HG03196 (cell line): Measurements from ENCODE around the gene AZU1.
"Not testable (repeated sequence)": the region's sequence is repeated elsewhere in the genome, so short reads cannot be mapped to it uniquely, and the experiment has no call there.

ENCODE experiments used
- ATAC-seq: cut with Tn5 transposase; IDR thresholded peaks from one replicate; pipeline ENCODE4 v1.9.1; 2021; ENCODE audit not compliant: unreplicated experiment

The AZU1 gene

GRCh38 chr19:827314-827709 lies 325 bp upstream of the AZU1 start:
- ATAC-seq: no peak

GRCh38 chr19:829129-829758 lies 1.6 kb downstream of the AZU1 start:
- ATAC-seq: no peak

DNA sequence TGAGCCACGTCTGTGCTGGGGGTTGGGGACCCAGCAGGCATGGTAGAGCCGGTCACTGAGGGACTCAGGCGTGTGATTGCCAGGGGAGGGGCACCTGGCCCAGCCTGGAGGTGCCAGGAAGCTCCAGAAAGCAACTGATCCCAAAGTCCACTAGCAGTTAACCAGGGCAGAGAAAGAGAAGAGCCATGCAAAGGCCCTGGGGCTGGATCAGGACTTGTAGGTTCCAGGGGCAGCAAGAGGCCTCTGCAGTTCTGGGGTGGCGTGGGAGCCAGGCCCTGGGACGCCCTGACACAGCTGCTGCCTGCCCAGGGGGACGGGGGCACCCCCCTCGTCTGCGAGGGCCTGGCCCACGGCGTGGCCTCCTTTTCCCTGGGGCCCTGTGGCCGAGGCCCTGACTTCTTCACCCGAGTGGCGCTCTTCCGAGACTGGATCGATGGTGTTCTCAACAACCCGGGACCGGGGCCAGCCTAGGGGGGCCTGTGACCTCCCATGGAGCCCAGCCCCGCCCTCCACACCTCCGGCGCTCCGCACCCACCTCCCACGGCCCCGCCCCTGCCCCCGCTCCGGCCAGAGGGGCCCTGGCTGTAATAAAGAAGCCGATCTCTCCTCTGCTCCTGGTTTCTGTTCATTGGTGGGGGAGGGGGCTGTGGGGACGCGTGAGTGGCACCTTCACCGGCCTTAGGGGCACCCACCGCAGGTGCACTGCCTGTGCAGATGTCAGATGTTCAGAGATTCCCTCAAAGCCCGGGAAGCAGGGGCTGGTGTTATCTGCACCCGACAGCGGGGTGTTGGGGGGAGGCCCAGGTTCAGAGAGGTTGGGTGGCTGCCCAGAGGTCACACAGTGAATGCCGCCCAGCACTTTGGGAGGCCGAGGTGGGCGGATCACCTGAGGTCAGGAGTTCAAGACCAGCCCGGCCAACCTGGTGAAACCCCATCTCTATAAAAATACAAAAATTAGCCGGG lies 4.1 kb downstream of the AZU1 start:
- ATAC-seq: no peak

DNA sequence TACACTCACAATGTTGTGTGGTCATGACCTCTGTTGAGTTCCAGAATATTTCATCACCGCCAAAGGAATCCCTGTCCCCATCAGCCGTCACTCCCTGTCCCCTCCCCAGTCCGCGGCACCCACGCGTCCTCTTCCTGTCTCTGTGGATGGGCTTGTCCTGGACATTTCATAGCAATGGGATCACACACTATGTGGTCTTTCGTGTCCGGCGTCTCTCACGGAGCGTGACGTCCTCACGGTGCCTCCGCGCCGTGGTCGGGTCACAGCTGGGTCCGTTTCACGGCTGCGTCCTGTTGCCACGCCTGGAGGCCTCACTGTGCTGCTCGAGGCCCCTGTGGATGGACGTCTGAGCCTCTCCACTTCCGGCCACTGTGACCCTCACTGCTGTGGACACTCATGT lies 6.6 kb downstream of the AZU1 start:
- ATAC-seq: no peak

- no peak for ATAC-seq
Observed at GRCh38 chr19:835210-835810, 7.7 kb downstream of the AZU1 start.

- ATAC-seq: no peak
Observed at GRCh38 chr19:840519-841206, 13.0 kb downstream of the AZU1 start, which contains the start of gene PRTN3. Gene PRTN3, plus strand, starts transcription at chr19:840999. Its CDS starts 10 bp downstream, at chr19:841009.

GRCh38 chr19:842802-843179 lies 15.2 kb downstream of the AZU1 start:
- not testable (repeated sequence) for ATAC-seq

DNA sequence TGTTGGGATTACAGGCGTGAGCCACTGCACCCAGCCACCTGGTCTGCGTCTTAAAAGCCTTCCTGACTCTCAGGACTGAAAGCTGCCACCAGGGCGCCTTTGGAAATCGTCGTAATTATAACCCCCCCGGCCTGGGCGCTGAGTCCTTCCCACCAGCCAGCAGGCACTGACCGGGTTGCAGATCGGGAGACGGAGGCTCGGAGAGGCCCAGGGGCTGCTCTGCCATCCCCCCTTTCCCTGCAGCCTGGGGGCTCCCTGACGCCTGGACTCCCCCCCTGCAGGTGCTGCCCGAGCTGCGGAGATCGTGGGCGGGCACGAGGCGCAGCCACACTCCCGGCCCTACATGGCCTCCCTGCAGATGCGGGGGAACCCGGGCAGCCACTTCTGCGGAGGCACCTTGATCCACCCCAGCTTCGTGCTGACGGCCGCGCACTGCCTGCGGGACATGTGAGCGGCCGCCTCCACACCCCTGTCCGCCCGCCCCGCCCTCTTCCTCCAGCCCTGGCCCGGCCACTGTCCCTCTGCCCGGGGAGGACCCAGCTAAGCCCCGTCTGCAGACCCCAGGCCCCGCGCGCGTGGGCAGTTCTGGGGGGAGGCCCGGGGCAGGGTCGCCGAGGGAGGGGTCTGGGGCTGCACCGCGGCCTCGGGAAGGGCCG lies 15.7 kb downstream of the AZU1 start:
- ATAC-seq: no peak

DNA sequence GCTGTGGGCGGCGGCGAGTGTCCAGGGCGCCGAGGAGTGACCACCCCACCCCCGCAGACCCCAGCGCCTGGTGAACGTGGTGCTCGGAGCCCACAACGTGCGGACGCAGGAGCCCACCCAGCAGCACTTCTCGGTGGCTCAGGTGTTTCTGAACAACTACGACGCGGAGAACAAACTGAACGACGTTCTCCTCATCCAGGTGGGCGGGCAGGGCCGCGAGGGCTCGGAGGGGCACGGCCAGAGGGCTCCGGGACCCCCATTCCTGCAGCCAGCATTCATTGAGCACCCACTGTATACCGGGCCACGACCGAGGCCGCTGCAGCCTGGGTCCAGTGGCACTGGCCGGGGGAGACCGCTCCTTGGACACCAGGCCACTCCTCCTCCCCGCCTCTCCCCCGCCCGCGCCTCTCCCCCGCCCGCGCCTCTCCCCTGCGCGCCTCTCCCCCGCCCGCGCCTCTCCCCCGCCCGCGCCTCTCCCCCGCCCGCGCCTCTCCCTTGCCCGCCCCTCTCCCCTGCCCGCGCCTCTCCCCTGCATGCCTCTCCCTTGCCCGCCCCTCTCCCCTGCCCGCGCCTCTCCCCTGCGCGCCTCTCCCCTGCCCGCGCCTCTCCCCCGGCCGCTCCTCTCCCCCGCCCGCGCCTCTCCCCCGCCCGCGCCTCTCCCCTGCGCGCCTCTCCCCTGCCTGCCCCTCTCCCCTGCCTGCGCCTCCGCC lies 16.4 kb downstream of the AZU1 start:
- ATAC-seq: no peak

DNA sequence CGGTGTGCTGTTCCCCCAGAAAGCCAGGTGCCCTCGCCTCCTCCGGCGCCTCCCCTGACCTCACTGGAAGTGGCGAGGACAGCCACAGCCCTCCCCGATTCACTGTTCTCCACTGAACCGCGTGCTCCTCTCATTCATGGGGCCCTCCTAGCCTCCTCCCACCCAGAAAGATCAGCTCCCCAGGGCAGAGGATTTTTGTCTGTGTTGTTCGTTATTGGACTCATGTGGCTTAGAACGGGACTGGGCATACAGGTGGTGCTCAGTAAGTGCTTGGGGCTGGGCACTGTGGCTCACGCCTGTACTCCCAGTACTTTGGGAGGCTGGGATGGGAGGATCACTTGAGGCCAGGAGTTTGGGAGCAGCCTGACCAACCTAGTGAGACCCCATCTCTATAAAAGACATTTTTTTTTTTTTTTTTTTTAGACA lies 16.9 kb downstream of the AZU1 start:
- ATAC-seq: no peak

GRCh38 chr19:845707-846521 lies 18.3 kb downstream of the AZU1 start:
- ATAC-seq: no peak

DNA sequence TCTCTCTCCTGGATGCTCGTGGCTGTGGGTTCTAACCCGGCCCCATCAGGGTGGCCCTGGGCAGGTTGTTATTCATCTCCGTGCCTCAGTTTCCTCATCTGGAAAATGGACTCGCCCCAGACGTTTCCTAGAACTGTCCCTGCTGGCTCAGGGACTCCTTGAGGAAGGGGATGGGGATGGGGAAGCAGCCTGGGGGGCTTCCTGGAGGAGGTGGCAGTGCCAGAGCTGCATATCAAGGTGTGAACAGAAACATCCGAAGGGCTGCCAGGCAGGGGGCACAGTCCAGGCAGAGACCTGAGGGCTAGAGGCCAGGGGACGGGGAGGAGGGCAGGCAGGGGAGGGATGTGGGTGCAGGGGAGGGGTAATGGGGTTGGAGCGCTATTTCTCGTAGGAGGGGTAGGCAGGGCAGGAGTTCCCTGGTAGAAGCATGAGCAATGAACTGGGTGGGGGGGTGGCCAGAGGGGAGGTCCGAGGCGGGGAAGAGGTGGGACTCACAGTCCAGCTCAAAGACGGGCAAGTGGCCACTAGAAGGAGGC lies 20.8 kb downstream of the AZU1 start:
- ATAC-seq: no peak

GRCh38 chr19:849195-849594 lies 21.6 kb downstream of the AZU1 start:
- ATAC-seq: not testable (repeated sequence)

DNA sequence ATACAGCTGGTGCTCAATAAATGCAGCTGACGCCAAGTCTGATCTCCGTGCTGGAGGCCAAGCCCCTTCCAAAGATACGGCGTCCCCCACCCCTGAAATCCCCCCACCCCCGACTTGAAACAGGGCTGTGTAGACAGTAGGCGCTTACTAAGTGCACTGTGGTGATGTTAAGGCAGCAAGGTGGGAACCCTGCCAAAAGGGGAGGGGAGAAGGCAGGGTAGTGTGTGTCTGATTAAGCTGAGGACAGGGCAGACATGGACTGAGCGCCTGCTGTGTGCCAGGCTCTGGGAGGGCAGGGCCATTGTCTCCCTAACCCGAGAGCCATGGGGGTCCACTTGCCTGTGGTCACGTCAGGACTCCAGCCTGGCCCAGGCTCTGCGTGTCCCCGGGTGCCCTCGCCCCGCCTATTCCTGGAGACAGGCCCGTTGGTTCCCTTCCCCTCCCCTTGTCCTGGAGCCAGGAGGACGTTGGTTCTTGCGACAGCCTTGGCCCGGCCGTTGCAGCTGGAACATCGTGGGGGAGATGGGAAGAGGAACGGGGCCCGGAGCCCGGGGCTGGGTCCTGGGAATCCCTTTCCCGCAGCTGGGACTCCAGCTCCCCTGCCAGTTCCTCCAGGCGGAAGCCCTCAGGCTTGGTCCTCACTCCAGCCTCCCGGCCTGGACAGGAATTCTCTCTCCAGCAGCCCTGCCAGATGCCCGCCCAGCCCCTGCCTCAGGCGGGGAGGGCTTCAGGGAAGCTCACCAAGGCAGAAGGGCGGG lies 22.8 kb downstream of the AZU1 start:
- no peak for ATAC-seq

DNA sequence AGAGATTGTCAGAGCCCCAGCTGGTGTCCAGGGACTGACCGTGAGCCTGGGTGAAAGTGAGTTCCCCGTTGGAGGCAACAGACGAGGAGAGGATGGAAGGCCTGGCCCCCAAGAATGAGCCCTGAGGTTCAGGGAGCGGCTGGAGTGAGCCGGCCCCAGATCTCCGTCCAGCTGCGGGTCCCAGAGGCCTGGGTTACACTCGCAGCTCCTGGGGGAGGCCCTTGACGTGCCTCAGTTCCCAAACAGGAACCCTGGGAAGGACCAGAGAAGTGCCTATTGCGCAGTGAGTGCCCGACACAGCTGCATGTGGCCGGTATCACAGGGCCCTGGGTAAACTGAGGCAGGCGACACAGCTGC lies 23.3 kb downstream of the AZU1 start:
- ATAC-seq: no peak

GRCh38 chr19:852136-853013 lies 24.7 kb downstream of the AZU1 start, which contains the start of gene ELANE:
Gene ELANE, plus strand, starts transcription at chr19:852303. Its CDS starts 26 bp downstream, at chr19:852329.
- ATAC-seq: no peak

DNA sequence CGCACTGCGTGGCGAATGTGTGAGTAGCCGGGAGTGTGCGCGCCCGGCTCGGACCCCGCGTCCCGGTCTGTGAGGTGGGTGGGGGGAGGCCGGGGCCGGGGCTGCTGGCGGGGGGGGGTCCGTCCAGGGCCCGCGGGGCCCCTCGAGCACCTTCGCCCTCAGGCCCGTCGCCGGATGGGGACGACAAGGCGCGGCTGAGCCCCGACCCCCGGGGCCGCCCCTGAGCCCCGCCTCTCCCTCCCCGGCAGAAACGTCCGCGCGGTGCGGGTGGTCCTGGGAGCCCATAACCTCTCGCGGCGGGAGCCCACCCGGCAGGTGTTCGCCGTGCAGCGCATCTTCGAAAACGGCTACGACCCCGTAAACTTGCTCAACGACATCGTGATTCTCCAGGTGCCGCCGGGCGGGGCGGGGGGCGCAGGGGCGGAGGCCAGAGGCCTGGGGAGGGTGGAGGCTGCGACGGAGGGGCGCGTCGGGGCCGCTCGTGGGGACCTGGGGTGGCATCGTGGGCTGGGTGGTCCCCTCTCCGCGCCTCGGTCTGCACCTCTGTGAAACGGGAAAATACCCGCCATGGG lies 25.5 kb downstream of the AZU1 start:
- no peak for ATAC-seq
